NT2/D1 (cell line): ENCODE data around the gene MRM3.

Experiments used
- SUZ12 ChIP-seq: IDR thresholded peaks from 2 replicates; pipeline ENCODE4 v1.6.1; 2011; ENCODE audit not compliant: insufficient read length, insufficient read depth; ENCODE audit errors: extremely low read depth
- YY1 ChIP-seq: IDR thresholded peaks from 2 replicates; pipeline ENCODE4 v1.6.1; 2011; ENCODE audit not compliant: insufficient read length, insufficient read depth
- ZNF274 ChIP-seq: IDR thresholded peaks from 2 replicates; pipeline ENCODE4 v1.6.1; 2011; ENCODE audit warnings: mild to moderate bottlenecking, low read depth, low read length

GRCh38 chr17:737561-738113, 44.5 kb upstream of the MRM3 start:
- no peak for TF ChIP-seq YY1
- no peak for TF ChIP-seq ZNF274
- no peak for TF ChIP-seq SUZ12
